K562 (cell line): ENCODE results near the gene HOXB4. TPM values are rescaled to one million over a fixed set of nuclear protein-coding genes. Genes with fewer than 3 reads are reported as not detected.

Source experiments
- ATF1 ChIP-seq, 2 experiments: fragments of 450-650 bp in 1 of 2; IDR thresholded peaks; 2 replicates each; pipeline ENCODE4 v1.6.1; 2016; ENCODE audit warnings: missing compliant biosample characterization in 1 of 2, missing genetic modification characterization in 1 of 2
- BCLAF1 ChIP-seq, 2 experiments: fragments of 450-650 bp in 1 of 2; IDR thresholded peaks; 2 replicates each; pipeline ENCODE4 v1.6.1; 2011 to 2017; ENCODE audit warnings: low read depth in 2 of 2, antibody characterized with exemption in 1 of 2, borderline replicate concordance in 1 of 2, low read length in 1 of 2, mild to moderate bottlenecking in 1 of 2, mixed read lengths in 1 of 2; ENCODE audit not compliant: control insufficient read depth in 1 of 2
- FIP1L1 ChIP-seq: fragments of 200-400 bp; formaldehyde crosslinking; IDR thresholded peaks from 2 replicates; pipeline ENCODE4 v1.6.1; 2018; ENCODE audit warnings: mild to moderate bottlenecking, low read depth, low read length; ENCODE audit not compliant: poor library complexity, severe bottlenecking
- HNRNPL ChIP-seq: fragments of 200-400 bp; formaldehyde crosslinking; IDR thresholded peaks from 2 replicates; pipeline ENCODE4 v1.6.1; 2017; ENCODE audit warnings: low read depth, mild to moderate bottlenecking, low read length
- PCBP1 ChIP-seq: fragments of 200-400 bp; formaldehyde crosslinking; IDR thresholded peaks from 2 replicates; pipeline ENCODE4 v1.6.1; 2018; ENCODE audit warnings: mild to moderate bottlenecking, low read depth, low read length; ENCODE audit not compliant: poor library complexity, severe bottlenecking
- POLR2B ChIP-seq: fragments of 450-650 bp; IDR thresholded peaks from 2 replicates; pipeline ENCODE4 v1.6.1; 2018; ENCODE audit warnings: low read depth; ENCODE audit not compliant: partially characterized antibody
- RBM14 ChIP-seq: fragments of 200-400 bp; formaldehyde crosslinking; IDR thresholded peaks from 2 replicates; pipeline ENCODE4 v1.6.1; 2018; ENCODE audit warnings: low read depth, mild to moderate bottlenecking, low read length, moderate library complexity, borderline replicate concordance; ENCODE audit not compliant: insufficient read depth
- RBM22 ChIP-seq: fragments of 200-400 bp; formaldehyde crosslinking; IDR thresholded peaks from 2 replicates; pipeline ENCODE4 v1.6.1; 2018; ENCODE audit warnings: low read length, low read depth; ENCODE audit not compliant: poor library complexity, severe bottlenecking
- TBP ChIP-seq: optimal IDR thresholded peaks from 2 replicates; pipeline ENCODE3; 2011; ENCODE audit warnings: low read depth, low read length, improper control_type of control experiment
- YY1 ChIP-seq, 3 experiments: IDR thresholded peaks; 2 replicates each; pipeline ENCODE4 v1.6.1; 2011; ENCODE audit warnings: low read length in 2 of 3, mild to moderate bottlenecking in 2 of 3, moderate library complexity in 2 of 3, borderline replicate concordance in 1 of 3, control low read depth in 1 of 3, low read depth in 1 of 3; ENCODE audit not compliant: insufficient read depth in 3 of 3, insufficient replicate concordance in 2 of 3, control insufficient read depth in 1 of 3, insufficient read length in 1 of 3; ENCODE audit errors: extremely low read depth in 1 of 3
- ZBTB1 ChIP-seq: sonication (generic); formaldehyde crosslinking; IDR thresholded peaks from 2 replicates; pipeline ENCODE4 v1.8.1; 2023; ENCODE audit warnings: missing genetic modification reagents, low read depth, mild to moderate bottlenecking, borderline replicate concordance
- ZC3H4 ChIP-seq: sonication (generic); formaldehyde crosslinking; IDR thresholded peaks from 2 replicates; pipeline ENCODE4 v1.9.0; 2021; ENCODE audit warnings: missing genetic modification reagents, borderline replicate concordance
- ZNF512 ChIP-seq: IDR thresholded peaks from 2 replicates; pipeline ENCODE4 v1.6.1; 2016; ENCODE audit warnings: missing genetic modification characterization, missing compliant biosample characterization
- polyA plus RNA-seq, 8 experiments: library from polyadenylated mRNA; depleted of rRNA in 4 of 8; stranded (reverse) in 5 of 8; unstranded in 3 of 8; fragments of >200 nt; fragmentation: Nextera tagmentation in 2 of 8; fragmentation: Illumina TruSeq in 1 of 8; extraction: Ambion mirVana in 2 of 8; extraction: Trizol in 1 of 8; gene quantifications; 2 replicates each; pipeline versions ENCODE4 v1.2.1 to v1.2.3, GENCODE V29; 2011 to 2014; ENCODE audit warnings: inconsistent platforms in 1 of 8, missing spikeins in 1 of 8
- total RNA-seq, 7 experiments: library from RNA; depleted of rRNA in 6 of 7; stranded (reverse); fragments of >200 nt in 6 of 7; fragmentation: Illumina TruSeq in 2 of 7; extraction: Trizol in 2 of 7; gene quantifications; 2 replicates each; pipeline versions ENCODE4 v1.2.1 to v1.2.3, GENCODE V29; 2011 to 2021; ENCODE audit warnings: low replicate concordance in 1 of 7
- TF ChIP-seq, protein P1 (sequence below): fragments of 250-450 bp; sonication (Bioruptor Pico); IDR thresholded peaks from 2 replicates; pipeline ENCODE4 v1.4.0; 2020; ENCODE audit warnings: mild to moderate bottlenecking
- TF ChIP-seq, protein P2 (sequence below), 2 experiments: fragments of 450-650 bp; IDR thresholded peaks; 2 replicates each; pipeline ENCODE4 v1.6.1; 2016

HOXB4 gene
- total and polyA plus RNA-seq, 9 of the 15 experiments (the other 6 are each of a cell fraction or from before 2014, with no cell fraction given), result 1.6 to 34.9 (median 14.9) TPM

DNA sequence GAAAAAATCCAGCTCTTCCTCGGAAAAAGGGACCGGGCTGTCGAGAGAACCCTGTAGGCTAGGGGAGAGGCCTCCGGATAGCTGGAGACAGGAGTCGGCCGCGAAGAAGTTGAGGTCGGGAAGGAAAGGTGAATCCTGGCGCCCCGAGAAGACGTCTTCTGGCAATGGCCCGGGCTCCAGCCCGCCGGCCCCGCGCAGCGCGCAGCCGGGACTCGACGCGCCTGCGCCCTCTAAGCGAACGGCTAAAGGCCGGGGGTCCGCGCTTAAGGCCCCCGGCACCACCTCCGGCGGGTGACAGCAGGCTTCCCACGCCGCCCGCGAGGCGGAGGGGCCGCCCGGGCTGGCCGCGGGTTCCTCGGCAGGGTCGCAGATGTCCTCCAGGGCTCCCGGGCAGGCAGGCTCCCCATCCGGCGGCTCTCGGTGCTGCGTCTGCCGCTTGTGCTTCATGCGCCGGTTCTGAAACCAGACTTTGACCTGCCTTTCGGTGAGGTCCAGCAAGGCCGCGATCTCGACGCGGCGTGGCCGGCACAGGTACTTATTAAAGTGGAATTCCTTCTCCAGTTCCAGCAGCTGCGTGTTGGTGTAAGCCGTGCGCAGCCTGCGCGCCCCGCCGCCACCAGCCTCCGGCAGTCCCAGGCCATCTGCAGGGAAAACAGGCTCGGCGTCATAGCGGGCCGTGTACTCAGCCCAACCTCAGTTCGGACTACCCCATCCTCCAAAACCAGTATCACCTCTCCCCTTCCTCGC lies 34.9 kb downstream of the HOXB4 start (continued):
- 0 out of 2 replicates have a peak, but pooled peaks have one; percentile 13 for TF ChIP-seq ZNF512 (tag)
- TF ChIP-seq ATF1 (CRISPR knock-in tag; IDR thresholded peaks at IDR 0.05), result no peak
- 0 out of 2 replicates have a peak, but pooled peaks have one; percentile 11 for TF ChIP-seq ATF1 (tag; IDR thresholded peaks at IDR 0.05)
- TF ChIP-seq YY1 (IDR thresholded peaks at IDR 0.05; ENCODE audit: borderline replicate concordance in 1 of 3, control insufficient read depth in 1 of 3, extremely low read depth in 1 of 3, insufficient read depth in 3 of 3, insufficient read length in 1 of 3, insufficient replicate concordance in 2 of 3, low read depth in 1 of 3, low read length in 2 of 3), result peak in 1 of 3 experiments; percentile 32
- peak; percentile 69 for TF ChIP-seq RBM22
- TF ChIP-seq, protein P1, sequence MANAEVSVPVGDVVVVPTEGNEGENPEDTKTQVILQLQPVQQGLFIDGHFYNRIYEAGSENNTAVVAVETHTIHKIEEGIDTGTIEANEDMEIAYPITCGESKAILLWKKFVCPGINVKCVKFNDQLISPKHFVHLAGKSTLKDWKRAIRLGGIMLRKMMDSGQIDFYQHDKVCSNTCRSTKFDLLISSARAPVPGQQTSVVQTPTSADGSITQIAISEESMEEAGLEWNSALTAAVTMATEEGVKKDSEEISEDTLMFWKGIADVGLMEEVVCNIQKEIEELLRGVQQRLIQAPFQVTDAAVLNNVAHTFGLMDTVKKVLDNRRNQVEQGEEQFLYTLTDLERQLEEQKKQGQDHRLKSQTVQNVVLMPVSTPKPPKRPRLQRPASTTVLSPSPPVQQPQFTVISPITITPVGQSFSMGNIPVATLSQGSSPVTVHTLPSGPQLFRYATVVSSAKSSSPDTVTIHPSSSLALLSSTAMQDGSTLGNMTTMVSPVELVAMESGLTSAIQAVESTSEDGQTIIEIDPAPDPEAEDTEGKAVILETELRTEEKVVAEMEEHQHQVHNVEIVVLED, result no peak
- 0 out of 4 replicates have a peak, but pooled peaks of 1 of the 2 experiments have one; percentile 40 for TF ChIP-seq BCLAF1 (IDR thresholded peaks at IDR 0.05; ENCODE audit: borderline replicate concordance in 1 of 2, control insufficient read depth in 1 of 2, low read depth in 2 of 2, low read length in 1 of 2)
- no peak for TF ChIP-seq POLR2B
- TF ChIP-seq ZBTB1 (CRISPR knock-in tag), result peak; percentile 56; the same call in 1 of the 2 replicates
- 0 out of 2 replicates have a peak, but pooled peaks have one; percentile 67 for TF ChIP-seq RBM14
- TF ChIP-seq TBP, result peak; percentile 60
- TF ChIP-seq FIP1L1, result peak; percentile 77
- TF ChIP-seq HNRNPL, result 0 out of 2 replicates have a peak, but pooled peaks have one; percentile 19
- no peak for TF ChIP-seq ZC3H4
- TF ChIP-seq, protein P2, sequence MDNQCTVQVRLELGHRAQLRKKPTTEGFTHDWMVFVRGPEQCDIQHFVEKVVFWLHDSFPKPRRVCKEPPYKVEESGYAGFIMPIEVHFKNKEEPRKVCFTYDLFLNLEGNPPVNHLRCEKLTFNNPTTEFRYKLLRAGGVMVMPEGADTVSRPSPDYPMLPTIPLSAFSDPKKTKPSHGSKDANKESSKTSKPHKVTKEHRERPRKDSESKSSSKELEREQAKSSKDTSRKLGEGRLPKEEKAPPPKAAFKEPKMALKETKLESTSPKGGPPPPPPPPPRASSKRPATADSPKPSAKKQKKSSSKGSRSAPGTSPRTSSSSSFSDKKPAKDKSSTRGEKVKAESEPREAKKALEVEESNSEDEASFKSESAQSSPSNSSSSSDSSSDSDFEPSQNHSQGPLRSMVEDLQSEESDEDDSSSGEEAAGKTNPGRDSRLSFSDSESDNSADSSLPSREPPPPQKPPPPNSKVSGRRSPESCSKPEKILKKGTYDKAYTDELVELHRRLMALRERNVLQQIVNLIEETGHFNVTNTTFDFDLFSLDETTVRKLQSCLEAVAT (IDR thresholded peaks at IDR 0.05), result peak; percentile 17 to 81
- peak; percentile 70 for TF ChIP-seq PCBP1
